ENCODE results near the gene HSPA4. TPM values are rescaled to one million over a fixed set of nuclear protein-coding genes. Genes with fewer than 3 reads are reported as not detected.

HSPA4 gene
- total and polyA plus RNA-seq, 2 donors (not counting 3 experiments of a cell fraction or from before 2014, with no cell fraction given): 11.2 to 161 TPM

GRCh38 chr5:133049726-133050048, 2.1 kb upstream of the HSPA4 start:
- TF ChIP-seq GATA2 (IDR thresholded peaks at IDR 0.05; ENCODE audit: insufficient read depth, insufficient read length, low read depth, low read length): peak; percentile 62
- no peak for TF ChIP-seq POLR2AphosphoS5 (IDR thresholded peaks at IDR 0.05; ENCODE audit: insufficient read depth, low read depth, low read length)
- FAIRE-seq (no peak), DNase-seq (ENCODE audit: low read depth, low spot score) (peak; percentile 53)
- H3K79me2 ChIP-seq (ENCODE audit: control insufficient read depth, insufficient read depth, low read length): peaks cover 28% of the 10 kb centered on the region
- peak overlapping the region in 1 of 3 experiments; percentile 6 for H3K4me3 ChIP-seq (replicated peaks in 1 of 3; ENCODE audit: insufficient read depth in 1 of 3, low read depth in 1 of 3, low read length in 3 of 3)
- H3K36me3 ChIP-seq (ENCODE audit: control insufficient read depth in 2 of 2, extremely low read depth in 1 of 2, insufficient read depth in 2 of 2, low read length in 2 of 2): no peaks in the 10 kb centered on the region
- ChIA-PET CTCF (interaction anchor here (0.8 to 1.1 kb wide), 3 partner anchors 15 to 220 kb away, joined by 3 to 5 read pairs (median 3); no protein-coding TSS in a partner anchor), POLR2A (no interaction called here)
- peaks cover 36% of the 10 kb centered on the region for H3K4me1 ChIP-seq (ENCODE audit: control insufficient read depth, extremely low read depth, insufficient read depth, low read length)
- dilution Hi-C loops (cut with MboI; ENCODE audit: extremely low pct_ligation_motif_present, low sequenced_read_pairs) (no loop called here), intact Hi-C loops (cut with micrococcal nuclease) (loop anchor here (2.0 to 10.0 kb wide), 4 partner anchors 102 to 665 kb away; partner anchors contain the start of gene SHROOM1)
- H2AFZ ChIP-seq (ENCODE audit: low read depth, low read length): no peak overlapping the region
- H3K9me3 ChIP-seq (replicated peaks; ENCODE audit: control insufficient read depth, insufficient read depth, low read length): no peaks in the 10 kb centered on the region
- H4K20me1 ChIP-seq (replicated peaks; ENCODE audit: control insufficient read depth, extremely low read depth, insufficient read depth, low read length): peaks cover 1% of the 10 kb centered on the region
- H3K9ac ChIP-seq (replicated peaks; ENCODE audit: extremely low read depth, insufficient read depth, low read length): peak overlapping the region; percentile 39
- no peak overlapping the region for H3K27ac ChIP-seq (ENCODE audit: insufficient read depth, low read depth, low read length)
- peak overlapping the region; percentile 64 for H3K4me2 ChIP-seq (ENCODE audit: insufficient read depth, low read length)
- H3K9me1 ChIP-seq (replicated peaks; ENCODE audit: control insufficient read depth, extremely low read depth, insufficient read depth, low read length): no peaks in the 10 kb centered on the region
- H3K27me3 ChIP-seq (ENCODE audit: control insufficient read depth in 2 of 2, insufficient read depth in 2 of 2, low read length in 2 of 2): no peaks in the 10 kb centered on the region
- no TSS peak for BruUV-seq (replicated peaks)

GRCh38 chr5:133050521-133050920, 1.3 kb upstream of the HSPA4 start:
- dilution Hi-C loops (cut with MboI; ENCODE audit: extremely low pct_ligation_motif_present, low sequenced_read_pairs) (no loop called here), intact Hi-C loops (cut with micrococcal nuclease) (loop anchor here (2.0 to 10.0 kb wide), 4 partner anchors 103 to 666 kb away; partner anchors contain the start of gene SHROOM1)
- no peak for DNase-seq (ENCODE audit: low read depth, low spot score)
- H3K27me3 ChIP-seq (ENCODE audit: control insufficient read depth in 2 of 2, insufficient read depth in 2 of 2, low read length in 2 of 2): no peaks in the 10 kb centered on the region
- no peaks in the 10 kb centered on the region for H3K36me3 ChIP-seq (ENCODE audit: control insufficient read depth in 2 of 2, extremely low read depth in 1 of 2, insufficient read depth in 2 of 2, low read length in 2 of 2)
- H3K4me1 ChIP-seq (ENCODE audit: control insufficient read depth, extremely low read depth, insufficient read depth, low read length): peaks cover 37% of the 10 kb centered on the region
- peak overlapping the region; percentile 85 for H3K4me2 ChIP-seq (ENCODE audit: insufficient read depth, low read length)
- H2AFZ ChIP-seq (ENCODE audit: low read depth, low read length): no peak overlapping the region
- POLR2A ChIA-PET: no interaction called here
- H3K4me3 ChIP-seq (replicated peaks in 1 of 3; ENCODE audit: insufficient read depth in 1 of 3, low read depth in 1 of 3, low read length in 3 of 3): peak overlapping the region in 1 of 3 experiments; percentile 90
- no peaks in the 10 kb centered on the region for H3K9me1 ChIP-seq (replicated peaks; ENCODE audit: control insufficient read depth, extremely low read depth, insufficient read depth, low read length)
- no peak for TF ChIP-seq POLR2AphosphoS5 (IDR thresholded peaks at IDR 0.05; ENCODE audit: insufficient read depth, low read depth, low read length)
- TF ChIP-seq MYC (IDR thresholded peaks at IDR 0.05; ENCODE audit: low read depth, low read length): no peak
- TF ChIP-seq FOS (IDR thresholded peaks at IDR 0.05; ENCODE audit: borderline replicate concordance, insufficient read depth, low read length): no peak
- no peak for TF ChIP-seq JUN (IDR thresholded peaks at IDR 0.05; ENCODE audit: borderline replicate concordance, insufficient read depth, insufficient read length, low read depth)
- TF ChIP-seq POLR2A (IDR thresholded peaks at IDR 0.05; ENCODE audit: low read depth, low read length): no peak
- no peak for TF ChIP-seq CTCF (IDR thresholded peaks at IDR 0.05; ENCODE audit: extremely low read depth in 1 of 2, insufficient read depth in 1 of 2, low read depth in 1 of 2, low read length in 2 of 2)
- no peak for TF ChIP-seq MAX (IDR thresholded peaks at IDR 0.05; ENCODE audit: insufficient read depth, insufficient read length)
- TF ChIP-seq GATA2 (IDR thresholded peaks at IDR 0.05; ENCODE audit: insufficient read depth, insufficient read length, low read depth, low read length): no peak
- TF ChIP-seq EZH2 (IDR thresholded peaks at IDR 0.05; ENCODE audit: borderline replicate concordance, low read depth, low read length, severe bottlenecking): no peak
- H4K20me1 ChIP-seq (replicated peaks; ENCODE audit: control insufficient read depth, extremely low read depth, insufficient read depth, low read length): peaks cover 4% of the 10 kb centered on the region
- H3K27ac ChIP-seq (ENCODE audit: insufficient read depth, low read depth, low read length): peak overlapping the region; percentile 86
- peak overlapping the region; percentile 96 for H3K9ac ChIP-seq (replicated peaks; ENCODE audit: extremely low read depth, insufficient read depth, low read length)
- no peaks in the 10 kb centered on the region for H3K9me3 ChIP-seq (replicated peaks; ENCODE audit: control insufficient read depth, insufficient read depth, low read length)
- FAIRE-seq: no peak
- CTCF ChIA-PET: no interaction called here
- H3K79me2 ChIP-seq (ENCODE audit: control insufficient read depth, insufficient read depth, low read length): peaks cover 36% of the 10 kb centered on the region
- BruUV-seq (replicated peaks): no TSS peak
